ENCODE measurements around the gene KIAA1671.

KIAA1671 gene

DNA sequence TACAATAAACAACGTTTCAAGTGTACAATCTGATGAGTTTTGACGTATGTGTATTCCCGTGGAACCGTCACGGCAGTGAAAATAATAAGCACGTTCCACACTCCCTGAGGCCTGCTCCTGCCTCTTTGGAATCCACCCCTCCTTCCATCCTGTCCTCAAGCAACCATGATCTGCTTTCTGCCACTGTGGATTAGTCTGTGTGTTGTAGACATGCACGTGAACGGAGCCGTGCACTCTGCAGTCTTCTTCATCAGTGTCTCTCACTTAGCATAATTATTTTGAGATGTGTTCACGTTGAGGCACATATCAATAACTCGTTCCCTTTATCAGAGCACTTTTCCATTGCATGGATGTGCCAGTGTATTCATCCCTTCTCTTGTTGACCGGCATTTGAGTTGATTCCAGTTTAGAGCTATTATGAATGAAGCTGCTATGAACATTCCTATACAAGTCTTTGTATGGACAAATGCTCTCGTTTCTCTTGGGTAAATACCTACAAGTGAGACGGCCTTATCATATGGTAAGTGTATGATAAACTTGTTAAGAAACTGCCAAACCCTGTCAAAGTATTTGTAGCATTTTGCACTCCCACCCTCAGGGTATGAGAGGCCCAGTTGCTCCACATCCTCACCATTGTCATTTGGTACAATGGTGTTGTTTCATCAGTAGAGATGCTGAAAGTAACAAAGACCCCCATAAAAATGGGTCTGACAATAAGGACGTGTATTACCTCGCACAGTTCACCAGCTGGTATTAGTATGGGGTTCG, 144.3 kb downstream of the KIAA1671 start:
- DNase-seq, result no peak

DNA sequence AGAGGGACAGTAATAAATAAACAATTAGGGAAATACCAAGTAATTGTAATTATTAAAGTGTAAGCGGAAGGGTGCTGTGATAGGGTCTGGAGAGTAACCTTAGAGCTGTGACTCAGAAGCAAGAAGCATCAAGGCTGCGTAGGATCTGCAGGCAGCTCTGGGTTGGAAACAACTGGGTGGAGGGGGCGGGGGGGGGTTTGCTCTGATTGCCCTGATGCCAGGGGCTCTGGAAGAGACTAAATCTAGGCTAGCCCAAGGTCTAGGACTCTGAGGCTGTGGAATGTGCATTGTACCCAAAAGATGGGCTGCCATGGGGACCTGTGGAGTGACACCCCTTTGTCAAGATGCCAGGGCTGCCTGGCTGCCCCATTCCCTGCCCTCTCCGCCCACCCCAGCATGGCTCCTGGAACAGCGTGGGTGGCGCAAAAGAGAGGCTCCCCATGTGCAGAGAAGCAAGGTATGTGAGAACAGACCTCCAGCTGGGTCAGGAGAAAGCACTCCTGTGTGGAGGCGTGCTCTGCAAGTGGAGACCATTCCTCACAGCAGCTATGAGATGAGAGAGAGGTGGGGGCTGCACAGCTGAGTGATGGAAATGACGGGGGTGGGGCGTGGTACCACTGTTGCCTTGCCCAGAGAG, 146.0 kb downstream of the KIAA1671 start:
- no peak for DNase-seq

DNA sequence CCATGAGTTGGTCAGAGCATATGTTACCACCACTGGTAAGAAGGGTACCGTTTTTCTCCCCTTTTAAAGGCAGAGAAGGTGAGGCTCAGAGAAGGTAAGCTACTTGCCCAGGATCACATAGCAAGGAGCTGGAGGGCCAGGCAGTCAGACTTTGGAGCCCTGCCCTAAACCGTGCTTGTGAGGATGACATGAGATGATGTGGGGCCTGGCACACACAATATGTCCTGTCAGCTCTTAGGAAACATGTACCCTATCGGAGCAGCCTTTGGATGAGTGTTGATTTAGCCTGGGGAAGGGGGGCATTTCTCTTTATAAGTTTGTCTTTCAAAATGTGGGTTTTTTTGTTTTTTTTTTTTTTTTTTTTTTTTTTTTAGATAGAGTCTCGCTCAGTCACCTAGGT, 146.7 kb downstream of the KIAA1671 start:
- no peak for DNase-seq

DNA sequence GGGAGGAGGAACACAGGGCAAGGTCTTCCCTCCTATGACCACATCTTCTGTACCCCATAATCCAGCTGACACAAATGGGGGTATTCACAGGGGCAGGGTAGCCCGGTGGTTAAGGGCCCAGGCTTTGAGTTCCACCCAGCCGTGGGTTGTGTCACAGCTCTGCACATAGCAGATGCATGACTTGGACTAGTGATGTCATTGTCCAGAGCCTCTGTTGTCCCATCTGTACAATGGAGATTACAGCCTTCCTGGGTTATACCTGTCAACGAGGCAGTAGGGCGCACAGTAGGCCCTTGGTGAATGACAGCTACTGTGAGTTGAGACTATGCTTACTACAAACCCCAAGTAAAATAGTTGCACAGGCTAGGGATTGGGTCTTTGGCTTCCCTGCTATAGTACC, 147.9 kb downstream of the KIAA1671 start:
- DNase-seq, result no peak

DNA sequence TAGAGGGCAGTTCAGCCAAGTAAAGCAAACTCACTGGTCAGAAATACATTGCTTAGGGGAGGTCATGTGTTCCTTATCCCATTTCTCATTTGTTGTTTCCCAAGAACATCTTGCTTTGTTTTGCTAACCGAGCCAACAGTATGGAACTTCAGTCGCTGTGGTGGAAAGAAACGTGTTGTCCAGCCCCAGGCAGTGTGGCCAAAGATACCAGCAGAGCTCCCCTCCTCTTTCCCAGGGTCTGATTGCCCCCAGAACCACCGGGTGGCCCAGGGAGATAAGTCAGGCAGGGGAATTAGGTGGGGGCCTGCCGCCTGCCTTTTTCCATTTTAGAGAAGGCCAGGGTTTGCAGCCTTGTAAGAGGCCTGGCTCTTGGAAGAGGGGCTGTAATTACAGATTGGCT, 148.4 kb downstream of the KIAA1671 start:
- no peak for DNase-seq

DNA sequence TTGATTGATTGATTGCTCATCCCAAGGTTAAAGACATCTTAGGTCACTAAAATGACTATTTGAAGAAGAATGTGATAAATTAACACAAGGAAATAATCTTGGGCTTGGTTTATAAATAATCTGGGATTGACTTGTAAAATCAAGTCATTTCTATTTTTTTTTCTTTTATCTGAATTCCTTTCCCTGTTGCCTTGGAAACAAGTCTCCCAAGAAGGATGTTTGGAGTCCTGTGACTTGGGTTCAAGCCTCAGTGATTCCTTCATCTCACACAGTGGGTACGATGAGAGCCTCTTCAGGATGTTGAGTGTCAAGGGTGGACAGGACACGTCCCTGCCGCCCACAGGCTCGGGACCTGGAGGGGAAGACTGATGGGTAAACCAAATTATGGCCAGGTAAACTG, 149.0 kb downstream of the KIAA1671 start:
- no peak for DNase-seq

DNA sequence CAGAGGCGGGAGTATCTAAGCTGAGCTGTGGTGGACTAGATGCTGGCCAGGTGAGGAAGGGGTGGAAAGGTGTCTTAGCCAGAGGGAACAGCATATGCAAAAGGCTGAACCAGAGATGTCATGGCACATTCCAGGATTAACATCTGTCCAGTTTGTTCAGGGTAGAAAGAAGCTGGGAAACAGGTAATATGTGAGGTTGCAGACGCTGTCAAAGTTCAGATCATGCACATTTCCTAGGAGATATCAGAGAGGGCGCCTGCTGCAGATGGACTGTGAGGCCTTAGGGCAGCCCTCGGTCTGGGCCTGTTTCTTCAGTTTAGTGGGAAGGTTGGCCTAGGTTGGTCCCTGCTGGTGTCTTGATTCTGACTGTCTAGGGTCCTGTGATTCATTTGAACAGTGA, 149.5 kb downstream of the KIAA1671 start:
- no peak for DNase-seq

DNA sequence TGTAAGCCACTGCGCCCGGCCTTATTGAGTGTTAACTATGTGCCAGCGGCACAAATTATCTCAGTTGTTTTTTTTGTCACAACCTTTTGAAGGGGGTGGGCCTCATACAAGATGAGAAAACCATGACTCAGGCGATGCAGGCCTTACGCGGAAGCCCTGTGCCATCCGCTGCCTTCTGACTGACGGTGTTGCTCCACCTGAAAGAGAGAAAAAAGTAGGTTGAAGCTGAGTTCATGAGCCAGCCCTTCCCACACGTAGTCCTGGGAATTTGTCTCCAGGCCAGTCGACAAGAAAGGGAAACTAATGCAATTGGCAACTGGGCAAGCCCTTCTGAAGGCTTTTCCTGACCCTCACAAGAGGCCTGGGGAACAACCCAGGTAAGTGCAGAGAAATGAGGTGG, 150.2 kb downstream of the KIAA1671 start:
- no peak for DNase-seq

DNA sequence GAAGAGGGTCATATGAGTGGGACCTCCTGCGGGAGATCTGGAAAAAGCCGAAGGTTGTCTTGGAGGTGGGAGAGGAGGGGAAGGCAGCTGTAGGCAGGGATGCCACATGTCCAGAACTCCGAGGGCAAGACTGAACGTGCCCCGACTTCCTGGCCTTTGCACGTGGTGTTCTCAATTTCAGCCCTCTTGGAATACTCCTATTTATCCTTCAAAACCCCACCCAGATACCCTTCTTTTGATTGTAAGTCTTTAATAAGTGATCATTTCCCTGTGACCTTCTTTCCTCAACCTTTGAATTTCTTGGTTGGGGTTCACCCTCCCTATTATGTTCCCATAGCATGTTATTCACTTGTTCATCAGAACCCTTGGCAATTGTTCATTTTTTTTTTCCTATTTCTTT, 151.9 kb downstream of the KIAA1671 start:
- DNase-seq, result no peak

DNA sequence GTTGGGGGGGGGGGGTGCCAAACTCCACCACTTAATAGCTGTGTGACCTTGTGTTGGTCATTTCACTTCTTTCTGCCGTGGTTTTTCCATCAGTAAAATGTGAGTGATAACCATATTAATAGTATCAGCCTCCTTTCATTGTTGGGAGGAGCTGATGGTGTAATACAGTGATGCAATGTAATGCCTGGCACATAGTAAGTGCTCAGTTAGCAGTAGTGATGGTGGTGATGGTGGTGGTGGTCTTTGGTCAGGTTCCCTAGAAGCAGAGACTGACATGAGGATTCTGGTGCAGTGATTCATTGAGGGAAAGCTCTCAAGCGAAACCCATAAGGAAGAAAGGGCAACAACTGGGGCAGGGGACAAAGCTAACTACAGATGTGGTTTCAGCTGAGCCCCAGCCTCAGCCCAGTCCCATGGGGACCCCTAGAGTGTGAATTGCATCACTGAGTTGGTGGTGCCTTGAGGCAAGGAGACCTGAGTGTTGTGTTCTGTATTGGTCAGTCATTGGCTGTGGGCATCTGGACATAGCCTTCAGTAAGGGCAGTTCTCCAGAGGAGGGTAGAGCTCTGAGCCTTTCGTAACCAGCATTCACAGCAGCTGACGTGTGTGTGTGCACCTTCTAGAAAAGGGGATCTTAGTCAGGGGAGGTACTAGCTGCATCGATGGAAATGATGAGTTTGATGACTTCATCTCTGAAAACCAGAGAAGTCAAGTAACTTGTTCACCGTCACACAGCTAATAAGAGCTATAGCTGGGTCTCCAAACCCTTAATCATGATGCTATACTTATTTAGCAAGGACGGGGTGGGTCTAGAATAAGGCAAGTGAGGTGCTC, 153.5 kb downstream of the KIAA1671 start:
- no peak for DNase-seq

DNA sequence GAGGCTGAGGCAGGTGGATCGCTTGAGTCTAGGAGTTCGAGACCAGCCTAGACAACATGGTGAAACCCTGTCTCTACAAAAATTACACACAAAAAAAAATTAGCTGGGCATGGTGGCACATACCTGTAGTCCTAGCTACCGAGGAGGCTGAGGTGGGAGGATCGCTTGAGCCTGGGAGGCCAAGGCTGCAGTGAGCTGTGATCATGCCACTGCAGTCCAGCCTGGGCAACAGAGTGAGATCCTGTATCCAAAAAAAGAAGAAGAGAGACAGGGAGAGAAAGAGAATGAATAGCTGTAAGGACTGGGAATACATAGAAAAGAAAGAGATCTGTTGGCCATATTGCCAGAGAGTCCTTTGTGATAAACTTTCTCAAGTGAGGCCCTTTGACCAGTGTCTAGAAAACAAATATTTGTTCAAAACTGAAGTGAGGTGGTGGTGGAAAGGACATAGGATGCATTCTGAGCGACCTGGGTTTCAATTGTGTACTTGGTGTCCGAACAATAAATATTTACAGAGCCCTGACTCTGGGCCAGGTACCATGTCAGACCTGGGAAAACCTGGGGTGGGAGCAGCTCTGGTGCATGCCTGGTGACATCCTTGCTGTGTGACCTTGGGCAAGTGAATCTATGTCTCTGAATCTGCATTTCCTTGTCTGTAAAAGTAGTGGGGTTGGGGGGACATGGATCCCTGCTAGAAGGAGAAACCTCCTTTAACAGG, 157.5 kb downstream of the KIAA1671 start:
- no peak for DNase-seq

DNA sequence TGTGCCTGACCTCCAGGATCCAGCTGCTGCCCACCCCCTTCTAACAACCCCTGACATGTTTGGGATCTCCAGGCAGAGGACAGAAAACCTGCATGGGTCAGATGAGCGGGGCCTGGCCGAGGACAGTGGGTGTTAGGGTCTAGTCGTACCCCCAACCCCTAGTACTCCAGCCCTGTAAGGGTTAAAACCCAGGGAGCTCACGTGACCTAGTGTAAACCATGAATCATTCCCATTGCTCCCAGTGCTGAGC, 158.0 kb downstream of the KIAA1671 start:
- DNase-seq, result no peak

DNA sequence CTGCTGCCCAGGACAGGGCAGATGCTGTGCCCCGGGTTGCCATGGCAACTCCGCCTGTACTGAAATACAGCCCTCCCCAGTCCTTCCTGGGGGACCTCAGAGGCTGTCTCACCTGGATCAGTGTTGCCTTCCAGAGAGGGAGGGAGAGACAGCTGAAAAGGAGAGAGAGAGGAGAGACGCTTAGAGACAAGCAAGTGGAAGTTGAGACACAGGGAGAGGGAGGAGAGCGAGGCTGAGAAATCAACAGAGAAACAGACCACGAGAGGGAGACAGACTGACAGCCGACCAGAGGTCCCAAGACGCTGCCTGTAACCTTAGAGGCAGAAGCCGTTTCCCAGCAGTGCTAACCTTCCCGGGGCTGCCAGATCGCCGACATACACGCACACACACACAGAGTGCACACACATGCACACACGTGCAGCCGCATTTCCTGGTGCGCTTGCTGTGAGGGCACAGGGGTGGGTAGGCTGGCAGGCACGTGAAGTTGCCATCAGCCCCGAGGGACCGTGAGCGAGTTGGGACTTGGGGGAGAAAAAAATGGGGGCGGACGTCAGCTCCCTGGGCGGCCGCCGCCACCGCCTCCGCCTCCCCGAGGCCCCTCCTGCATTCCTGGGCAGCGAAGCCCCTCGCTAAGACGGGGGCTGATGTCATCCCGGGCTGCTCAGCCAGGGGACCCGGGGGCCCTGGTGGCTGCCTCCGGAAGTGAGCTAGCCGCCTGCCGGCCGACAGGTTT, 158.5 kb downstream of the KIAA1671 start:
- peak; percentile 53 to 66 for DNase-seq

DNA sequence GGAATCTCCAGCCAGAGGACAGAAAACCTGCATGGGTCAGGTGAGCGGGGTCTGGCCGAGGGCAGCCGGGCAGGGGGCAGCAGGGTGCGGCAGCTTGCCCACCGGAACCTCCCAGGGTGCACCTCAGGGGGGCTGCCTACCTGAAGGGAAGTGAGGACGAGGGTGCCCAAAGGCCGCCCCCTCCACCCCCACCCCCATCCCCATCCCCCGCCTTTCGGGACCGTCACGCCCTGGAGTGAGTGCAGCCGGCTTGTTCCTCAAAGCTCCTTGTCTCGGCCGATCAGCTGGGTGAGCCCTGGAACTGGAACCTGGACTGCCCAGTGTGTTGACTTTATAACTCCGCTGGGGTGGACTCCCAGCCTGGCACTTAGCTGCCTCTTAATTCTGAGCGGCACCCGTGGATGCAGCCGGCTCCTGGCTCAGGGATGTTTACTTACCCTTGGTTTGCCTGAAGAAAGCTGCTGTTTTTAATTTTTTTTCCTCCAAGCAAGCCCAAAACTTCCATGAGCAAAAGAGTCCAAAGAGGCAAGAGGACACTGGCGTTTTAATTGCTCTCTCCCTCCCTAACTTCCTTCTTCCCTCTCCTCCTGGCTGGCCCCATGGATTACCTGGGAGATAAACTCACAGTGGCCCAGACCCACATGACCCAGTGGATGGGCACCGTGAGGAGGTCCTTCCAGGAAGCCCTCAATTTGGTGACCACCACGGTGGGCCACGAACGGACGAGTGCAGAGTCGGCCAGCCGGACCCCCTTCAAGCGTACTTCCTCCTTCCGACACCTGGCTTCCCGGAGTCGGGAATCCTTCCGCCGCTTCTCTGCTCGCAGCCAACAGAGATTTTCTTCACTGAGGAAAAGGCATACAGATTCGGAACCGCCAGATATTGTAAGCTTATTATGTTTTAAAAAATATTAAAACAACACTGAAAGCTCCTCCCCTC, 159.3 kb downstream of the KIAA1671 start:
- DNase-seq, result no peak

DNA sequence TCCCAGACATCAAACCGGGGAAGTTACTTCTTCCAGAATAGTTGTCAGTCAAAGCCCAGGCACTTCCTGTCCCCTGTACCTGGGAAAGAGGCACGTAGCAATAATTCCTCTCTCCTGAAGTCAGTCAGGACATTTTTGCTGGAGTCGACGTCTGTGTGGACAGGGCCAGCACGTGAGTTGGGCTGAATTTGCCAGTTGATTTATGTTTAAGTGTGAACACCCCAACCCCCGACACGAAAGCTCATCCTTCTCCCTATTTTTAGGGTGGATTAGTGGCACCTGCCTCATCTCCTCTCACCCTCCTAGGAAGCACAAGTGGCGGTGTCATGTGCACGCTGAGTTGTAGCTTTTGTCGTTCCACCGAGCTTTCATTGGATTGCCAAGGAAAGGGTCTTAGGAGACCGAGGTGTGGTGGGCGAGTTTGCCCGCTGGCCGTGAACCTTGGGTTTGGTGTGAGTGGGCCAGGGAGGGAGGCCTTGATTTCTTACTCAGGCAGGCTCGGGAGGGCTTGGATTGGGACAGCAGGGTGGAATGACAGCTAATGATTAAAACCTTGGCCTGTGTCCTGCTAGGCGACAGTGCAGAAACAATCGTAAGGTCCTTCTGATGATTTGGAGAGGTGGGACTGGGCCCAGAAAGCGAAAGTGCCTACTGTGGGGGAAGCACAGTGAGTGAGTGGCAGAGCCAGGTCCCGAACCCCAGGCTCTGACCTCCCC, 160.2 kb downstream of the KIAA1671 start:
- no peak for DNase-seq

DNA sequence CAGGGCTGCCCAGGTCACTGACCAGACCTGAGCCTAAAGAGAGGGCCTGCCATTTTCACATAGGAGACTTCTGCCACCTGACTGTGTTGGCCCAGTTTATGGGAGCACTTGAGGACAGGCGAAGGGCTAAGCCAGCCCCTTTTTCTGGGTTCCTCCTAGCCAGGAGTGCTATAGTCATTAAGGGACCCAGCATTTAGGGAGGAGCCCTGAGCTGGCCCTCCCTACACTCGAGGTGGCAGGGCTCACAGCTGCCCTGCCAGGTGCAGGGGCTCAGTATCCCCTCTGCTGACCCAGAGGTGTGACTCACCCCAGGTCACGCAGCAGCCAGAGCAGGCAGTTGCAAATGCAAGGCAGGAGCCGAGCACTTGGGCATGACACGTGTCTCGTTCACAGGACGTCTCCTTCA, 160.8 kb downstream of the KIAA1671 start:
- no peak for DNase-seq

DNA sequence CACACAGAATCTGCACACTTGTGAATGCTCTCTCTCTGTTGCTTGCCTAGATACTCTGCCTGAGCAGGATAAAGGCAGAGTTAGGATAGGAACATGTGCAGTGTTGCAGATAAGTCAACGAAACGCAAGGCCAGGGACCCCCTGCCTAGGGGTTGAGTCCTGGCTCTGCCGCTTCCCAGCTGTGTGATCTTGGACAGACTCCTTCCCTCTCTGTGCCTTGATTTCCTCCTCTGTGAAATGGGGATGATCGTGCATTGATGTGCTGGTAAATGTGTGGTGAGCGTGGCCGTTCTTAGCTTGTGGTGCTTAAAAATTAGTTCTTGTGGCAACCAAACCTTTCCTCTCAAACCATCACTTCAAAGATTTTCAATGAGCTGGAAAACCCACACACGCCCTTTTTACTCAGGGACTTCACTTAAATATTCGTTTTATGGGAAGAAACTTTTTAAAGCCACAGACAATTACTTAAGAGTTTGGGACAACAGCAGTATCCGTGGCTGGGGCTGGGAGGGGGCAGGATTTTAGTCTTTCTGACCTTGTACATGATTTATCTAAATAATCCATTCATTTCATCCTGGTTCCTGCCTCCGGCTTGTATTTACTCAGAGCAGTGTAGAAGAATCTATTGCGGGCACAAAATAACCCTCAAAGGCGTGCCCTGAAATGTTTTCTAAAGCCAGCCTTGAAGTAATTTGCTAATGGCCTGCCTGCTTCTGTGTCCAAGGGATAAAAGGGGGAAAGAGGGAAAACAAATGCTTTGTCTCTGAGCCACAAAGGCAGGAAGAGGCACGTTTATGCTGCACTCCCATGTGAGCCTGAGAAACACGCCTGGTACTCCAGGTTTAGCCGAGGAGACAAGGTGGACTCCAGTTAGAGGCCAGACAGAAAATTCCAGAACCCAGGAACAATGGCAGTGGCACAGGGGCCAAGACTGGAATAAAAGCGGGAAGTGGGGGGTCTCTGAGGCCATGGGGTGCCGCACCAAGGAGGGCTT, 162.2 kb downstream of the KIAA1671 start:
- DNase-seq, result peak; percentile 14 to 15

DNA sequence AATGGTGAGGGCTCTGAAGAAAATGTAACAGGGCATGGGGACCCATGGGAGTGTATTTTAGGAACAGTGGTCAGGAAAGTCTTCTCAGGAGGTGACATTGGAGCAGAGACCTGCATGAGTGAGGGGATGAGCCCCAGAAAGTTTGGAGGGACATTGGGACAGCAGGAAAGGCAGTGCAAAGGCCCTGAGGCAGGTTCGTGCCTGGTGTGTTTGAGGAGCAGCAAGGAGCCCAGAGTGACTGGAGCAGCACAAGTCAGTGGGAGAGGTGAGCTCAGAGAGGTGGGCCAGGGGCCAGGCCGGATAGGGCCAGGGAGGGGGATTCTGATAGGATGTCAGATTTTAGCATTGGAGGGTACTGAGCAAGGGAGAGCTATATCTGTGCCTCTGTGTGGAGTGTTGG, 167.1 kb downstream of the KIAA1671 start:
- no peak for DNase-seq

DNA sequence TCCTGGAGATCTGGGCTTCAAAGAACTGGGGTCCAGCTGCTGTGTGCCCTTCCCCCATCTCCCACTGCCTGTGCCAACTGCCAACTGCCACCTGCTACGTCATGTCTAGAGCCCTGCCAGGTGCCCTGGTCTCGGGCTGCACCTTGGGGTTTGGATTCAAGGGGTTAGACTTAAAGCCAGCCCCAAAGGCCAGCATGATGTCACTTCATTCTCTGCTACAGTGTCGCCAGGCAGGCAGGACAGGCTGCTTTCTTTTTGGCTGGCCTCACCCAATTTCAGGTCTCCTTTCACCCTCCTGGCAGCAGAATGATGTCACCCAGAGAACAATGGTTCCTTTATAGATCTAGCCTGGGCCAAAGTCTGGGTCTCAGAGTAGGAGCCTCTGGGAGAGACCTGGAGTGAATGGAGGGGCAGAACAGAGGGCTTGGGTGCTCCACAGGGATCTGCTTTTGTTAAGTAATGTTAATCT, 167.6 kb downstream of the KIAA1671 start:
- DNase-seq, result no peak

Measured in NCI-H2081 (cell line).